ENCODE measurements around the gene REV3L. TPM values are rescaled to one million over a fixed set of nuclear protein-coding genes. Genes with fewer than 3 reads are reported as not detected.

REV3L gene
- polyA plus RNA-seq, 2 donors: 5.2 to 6.0 TPM

DNA sequence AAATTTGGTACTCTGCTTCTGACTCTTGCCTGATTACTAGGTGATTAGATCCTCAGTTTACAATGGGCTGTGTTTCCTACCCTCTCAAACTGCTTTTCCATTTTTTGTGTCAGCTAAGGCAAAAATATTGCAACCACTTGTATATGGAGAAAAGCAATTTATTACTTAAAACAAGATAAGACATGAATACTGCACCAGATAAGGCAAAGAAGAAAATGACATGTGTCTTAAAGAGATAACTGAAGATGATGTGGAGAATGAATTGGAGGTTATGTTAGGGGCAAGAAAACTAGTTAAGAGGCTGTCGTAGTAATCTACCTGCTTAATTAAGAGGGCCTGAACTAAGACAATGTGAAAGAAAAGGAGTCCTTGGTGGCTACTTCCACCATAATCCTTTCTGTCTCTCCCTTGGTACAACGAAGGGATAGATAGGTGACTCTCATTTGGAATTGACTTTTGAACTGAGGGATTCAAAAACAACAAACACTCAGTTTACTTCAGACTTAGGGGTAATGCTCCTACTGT, 16.3 kb upstream of the REV3L start:
- 94 to 95% methylated on average over 2 of the region's 2 CpGs for WGBS, 2 donors
- H3K27me3 ChIP-seq (ENCODE audit: control insufficient read depth in 1 of 2, insufficient read depth in 2 of 2, low read length in 2 of 2): no peaks in the 10 kb centered on the region
- H3K27ac ChIP-seq (ENCODE audit: low read depth in 2 of 2, low read length in 1 of 2): no peak overlapping the region
- H3K36me3 ChIP-seq (ENCODE audit: control insufficient read depth in 2 of 2, insufficient read depth in 2 of 2, low read length in 1 of 2): no peaks in the 10 kb centered on the region
- H3K9me3 ChIP-seq (ENCODE audit: control insufficient read depth in 2 of 2, insufficient read depth in 1 of 2, low read depth in 1 of 2, low read length in 1 of 2): no peaks in the 10 kb centered on the region
- H3K4me3 ChIP-seq (ENCODE audit: low read depth in 1 of 2, low read length in 2 of 2): no peak overlapping the region
- H3K4me1 ChIP-seq (ENCODE audit: control insufficient read depth in 2 of 2, insufficient read depth in 2 of 2, low read length in 1 of 2): no peaks in the 10 kb centered on the region

DNA sequence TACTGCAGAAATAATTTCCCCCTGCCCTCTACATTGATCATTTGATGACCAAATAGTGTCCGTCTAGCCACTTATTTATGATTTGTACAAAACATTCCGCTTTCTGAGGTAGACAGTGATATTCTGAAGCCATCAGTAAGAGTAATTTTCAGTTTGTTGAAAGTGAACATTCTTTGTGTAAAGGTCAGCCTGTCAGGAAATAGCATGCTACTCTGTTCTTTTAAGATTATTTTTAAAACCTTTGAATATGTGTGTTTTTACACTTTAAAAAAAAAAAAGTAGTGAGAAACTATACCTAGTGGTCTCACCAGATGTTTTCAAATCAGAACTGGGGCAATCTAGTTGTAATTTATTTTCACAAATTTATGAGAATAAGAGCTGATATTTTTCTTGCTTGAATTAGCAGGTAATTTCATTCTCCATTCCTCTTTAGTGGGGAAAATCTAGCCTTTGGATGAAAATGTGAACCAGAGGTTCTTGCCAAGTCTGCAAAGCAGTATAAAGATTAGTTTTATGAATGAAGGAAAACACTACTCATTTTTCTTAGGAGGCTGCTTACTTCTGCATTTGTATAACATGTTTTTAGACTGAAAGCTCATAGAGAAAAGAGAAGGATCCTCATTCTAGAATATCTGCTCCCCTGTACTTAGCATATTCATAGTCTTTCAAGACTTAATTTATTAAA, 12.1 kb upstream of the REV3L start:
- no peak overlapping the region for H3K4me3 ChIP-seq (ENCODE audit: low read depth in 1 of 2, low read length in 2 of 2)
- no peaks in the 10 kb centered on the region for H3K36me3 ChIP-seq (ENCODE audit: control insufficient read depth in 2 of 2, insufficient read depth in 2 of 2, low read length in 1 of 2)
- H3K27ac ChIP-seq (ENCODE audit: low read depth in 2 of 2, low read length in 1 of 2): no peak overlapping the region
- H3K27me3 ChIP-seq (ENCODE audit: control insufficient read depth in 1 of 2, insufficient read depth in 2 of 2, low read length in 2 of 2): no peaks in the 10 kb centered on the region
- no peaks in the 10 kb centered on the region for H3K4me1 ChIP-seq (ENCODE audit: control insufficient read depth in 2 of 2, insufficient read depth in 2 of 2, low read length in 1 of 2)
- H3K9me3 ChIP-seq (ENCODE audit: control insufficient read depth in 2 of 2, insufficient read depth in 1 of 2, low read depth in 1 of 2, low read length in 1 of 2): no peaks in the 10 kb centered on the region
- WGBS, 2 donors: 92% methylated on average over 2 of the region's 2 CpGs

DNA sequence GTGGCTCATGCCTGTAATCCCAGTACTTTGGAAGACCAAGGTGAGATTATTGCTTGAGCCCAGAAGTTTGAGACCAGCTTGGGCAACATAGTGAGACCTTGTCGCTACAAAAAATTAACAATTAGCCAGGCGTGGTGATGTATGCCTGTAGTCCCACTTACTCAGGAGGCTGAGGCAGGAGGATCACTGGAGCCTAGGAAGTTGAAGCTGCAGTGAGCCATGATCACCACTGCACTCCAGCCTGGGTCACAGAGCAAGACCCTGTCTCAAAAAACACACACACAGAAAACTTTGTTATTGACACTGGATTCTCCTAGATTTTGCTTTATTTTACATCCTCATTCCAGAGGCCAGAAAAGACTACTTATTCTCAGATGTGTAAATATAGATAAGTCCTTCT, 9.5 kb upstream of the REV3L start:
- Histone ChIP-seq H3K27ac (ENCODE audit: low read depth in 2 of 2, low read length in 1 of 2) (no peak overlapping the region), H3K4me3 (ENCODE audit: low read depth in 1 of 2, low read length in 2 of 2) (no peak overlapping the region), H3K9me3 (ENCODE audit: control insufficient read depth in 2 of 2, insufficient read depth in 1 of 2, low read depth in 1 of 2, low read length in 1 of 2) (no peaks in the 10 kb centered on the region), H3K36me3 (ENCODE audit: control insufficient read depth in 2 of 2, insufficient read depth in 2 of 2, low read length in 1 of 2) (no peaks in the 10 kb centered on the region), H3K27me3 (ENCODE audit: control insufficient read depth in 1 of 2, insufficient read depth in 2 of 2, low read length in 2 of 2) (no peaks in the 10 kb centered on the region), H3K4me1 (ENCODE audit: control insufficient read depth in 2 of 2, insufficient read depth in 2 of 2, low read length in 1 of 2) (no peaks in the 10 kb centered on the region)
- WGBS, 2 donors: 95% methylated on average over 2 of the region's 2 CpGs

DNA sequence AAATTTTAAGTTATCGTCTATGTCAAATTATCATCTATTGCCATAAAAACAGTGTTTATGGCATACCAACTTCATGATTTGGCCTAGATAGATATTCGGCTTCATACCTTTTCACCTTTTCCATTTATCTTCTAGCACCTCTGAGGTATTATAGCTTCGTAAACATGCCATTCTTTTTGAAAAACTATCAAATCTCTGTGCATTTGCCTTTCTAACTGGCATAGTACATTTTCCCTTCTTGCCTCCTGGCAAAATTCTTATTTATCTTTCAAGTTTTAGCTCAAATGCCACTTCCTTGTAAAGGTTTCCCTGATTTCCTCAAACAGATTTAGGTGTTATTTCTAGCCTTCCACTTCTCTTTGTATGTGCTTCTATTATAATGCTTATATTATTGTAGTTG, 7.0 kb upstream of the REV3L start:
- H3K36me3 ChIP-seq (ENCODE audit: control insufficient read depth in 2 of 2, insufficient read depth in 2 of 2, low read length in 1 of 2): no peaks in the 10 kb centered on the region
- H3K4me1 ChIP-seq (ENCODE audit: control insufficient read depth in 2 of 2, insufficient read depth in 2 of 2, low read length in 1 of 2): no peaks in the 10 kb centered on the region
- H3K9me3 ChIP-seq (ENCODE audit: control insufficient read depth in 2 of 2, insufficient read depth in 1 of 2, low read depth in 1 of 2, low read length in 1 of 2): no peaks in the 10 kb centered on the region
- H3K27me3 ChIP-seq (ENCODE audit: control insufficient read depth in 1 of 2, insufficient read depth in 2 of 2, low read length in 2 of 2): no peaks in the 10 kb centered on the region
- no peak overlapping the region for H3K4me3 ChIP-seq (ENCODE audit: low read depth in 1 of 2, low read length in 2 of 2)
- 88 to 91% methylated on average over 3 of the region's 3 CpGs for WGBS, 2 donors
- no peak overlapping the region for H3K27ac ChIP-seq (ENCODE audit: low read depth in 2 of 2, low read length in 1 of 2)

DNA sequence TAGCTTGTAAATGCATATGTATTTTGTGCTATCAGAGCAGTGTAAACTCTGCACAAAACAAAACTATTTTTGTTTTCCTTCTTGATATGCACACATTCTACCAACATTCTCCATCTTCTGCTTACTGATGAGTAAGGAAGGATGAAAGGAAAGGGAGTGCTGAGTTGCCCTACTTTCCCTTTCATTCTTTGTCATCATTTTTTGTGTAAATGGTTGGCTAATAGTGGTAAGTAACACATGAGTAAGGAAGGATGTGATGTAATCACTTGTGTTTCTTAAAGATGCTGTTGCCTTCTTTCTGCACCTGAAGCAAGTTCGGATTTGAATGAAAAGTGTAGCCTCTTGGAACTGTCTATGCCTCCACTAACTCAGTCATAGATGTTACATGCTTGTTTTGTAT, 4.6 kb upstream of the REV3L start:
- H3K9me3 ChIP-seq (ENCODE audit: control insufficient read depth in 2 of 2, insufficient read depth in 1 of 2, low read depth in 1 of 2, low read length in 1 of 2): no peaks in the 10 kb centered on the region
- 60 to 74% methylated on average over 1 of the region's 1 CpG for whole genome bisulfite sequencing, 2 donors
- H3K27ac ChIP-seq (ENCODE audit: low read depth in 2 of 2, low read length in 1 of 2): no peak overlapping the region
- no peak overlapping the region for H3K4me3 ChIP-seq (ENCODE audit: low read depth in 1 of 2, low read length in 2 of 2)
- H3K27me3 ChIP-seq (ENCODE audit: control insufficient read depth in 1 of 2, insufficient read depth in 2 of 2, low read length in 2 of 2): no peaks in the 10 kb centered on the region
- no peaks in the 10 kb centered on the region for H3K36me3 ChIP-seq (ENCODE audit: control insufficient read depth in 2 of 2, insufficient read depth in 2 of 2, low read length in 1 of 2)
- no peaks in the 10 kb centered on the region for H3K4me1 ChIP-seq (ENCODE audit: control insufficient read depth in 2 of 2, insufficient read depth in 2 of 2, low read length in 1 of 2)

DNA sequence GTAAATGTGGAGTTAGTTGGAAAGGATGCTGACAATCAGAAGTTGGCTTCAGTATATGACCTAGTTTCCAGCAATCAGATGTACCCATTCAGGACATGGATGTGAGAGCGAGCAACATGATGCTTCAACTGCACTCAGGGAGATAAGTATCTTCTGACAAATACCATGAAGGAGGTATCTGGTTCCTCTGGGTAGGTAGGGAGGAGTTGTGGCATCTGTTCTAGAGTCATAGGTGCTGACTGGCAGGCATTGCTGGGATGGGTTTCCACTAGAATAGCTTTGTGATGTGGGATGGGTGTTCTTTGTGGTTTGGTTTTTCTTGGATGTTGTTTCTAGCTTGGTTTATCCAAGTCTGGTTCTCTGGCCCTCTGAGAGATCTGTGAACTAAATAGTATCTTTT, 3.9 kb upstream of the REV3L start:
- H3K4me3 ChIP-seq (ENCODE audit: low read depth in 1 of 2, low read length in 2 of 2): no peak overlapping the region
- no peaks in the 10 kb centered on the region for H3K36me3 ChIP-seq (ENCODE audit: control insufficient read depth in 2 of 2, insufficient read depth in 2 of 2, low read length in 1 of 2)
- no peaks in the 10 kb centered on the region for H3K9me3 ChIP-seq (ENCODE audit: control insufficient read depth in 2 of 2, insufficient read depth in 1 of 2, low read depth in 1 of 2, low read length in 1 of 2)
- no peak overlapping the region for H3K27ac ChIP-seq (ENCODE audit: low read depth in 2 of 2, low read length in 1 of 2)
- WGBS, 2 donors: 89 to 96% methylated on average over 1 of the region's 1 CpG
- H3K27me3 ChIP-seq (ENCODE audit: control insufficient read depth in 1 of 2, insufficient read depth in 2 of 2, low read length in 2 of 2): no peaks in the 10 kb centered on the region
- no peaks in the 10 kb centered on the region for H3K4me1 ChIP-seq (ENCODE audit: control insufficient read depth in 2 of 2, insufficient read depth in 2 of 2, low read length in 1 of 2)

DNA sequence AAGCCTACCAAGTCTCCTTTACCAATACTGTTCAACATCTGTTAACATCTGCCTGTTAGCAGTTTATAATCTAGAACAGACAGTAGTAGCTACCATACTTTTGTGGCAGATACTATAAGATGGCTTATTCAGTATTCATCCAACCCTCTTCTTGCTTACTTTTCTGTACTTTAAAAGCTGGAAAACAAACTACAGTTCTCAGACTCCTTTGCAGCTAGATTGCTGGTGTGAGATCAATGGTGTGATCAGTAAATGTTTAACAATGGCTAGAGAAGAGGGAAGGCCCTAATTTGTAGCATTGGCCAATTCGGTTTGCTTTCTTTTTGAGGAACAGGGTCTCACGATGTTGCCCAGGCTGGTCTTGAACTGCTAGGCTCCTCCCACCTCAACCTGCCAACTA, 3.5 kb upstream of the REV3L start:
- Histone ChIP-seq H3K4me3 (ENCODE audit: low read depth in 1 of 2, low read length in 2 of 2) (no peak overlapping the region), H3K27me3 (ENCODE audit: control insufficient read depth in 1 of 2, insufficient read depth in 2 of 2, low read length in 2 of 2) (no peaks in the 10 kb centered on the region), H3K36me3 (ENCODE audit: control insufficient read depth in 2 of 2, insufficient read depth in 2 of 2, low read length in 1 of 2) (no peaks in the 10 kb centered on the region), H3K9me3 (ENCODE audit: control insufficient read depth in 2 of 2, insufficient read depth in 1 of 2, low read depth in 1 of 2, low read length in 1 of 2) (no peaks in the 10 kb centered on the region), H3K27ac (ENCODE audit: low read depth in 2 of 2, low read length in 1 of 2) (peak overlapping the region in 1 of 2 donors; percentile 35), H3K4me1 (ENCODE audit: control insufficient read depth in 2 of 2, insufficient read depth in 2 of 2, low read length in 1 of 2) (no peaks in the 10 kb centered on the region)
- WGBS, 2 donors: 91 to 93% methylated on average over 2 of the region's 2 CpGs

DNA sequence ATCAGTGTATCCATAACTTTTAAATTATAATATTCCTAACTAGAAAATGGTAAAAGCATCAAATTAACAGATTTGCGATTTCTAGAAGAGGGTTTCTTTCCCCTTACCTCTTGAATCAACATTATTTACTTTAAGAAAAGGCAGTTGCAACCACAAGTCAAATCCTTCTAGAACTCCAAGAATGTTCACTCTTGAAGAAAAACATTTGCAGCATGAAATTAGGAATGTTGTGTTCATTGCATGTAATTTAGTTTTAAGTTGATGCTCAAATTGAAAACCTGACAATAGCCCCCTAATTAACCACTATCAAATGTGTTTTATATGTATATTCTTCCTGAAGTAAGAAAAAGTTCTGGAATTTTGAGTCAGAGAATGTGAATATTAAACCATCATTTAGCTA, 2.3 kb upstream of the REV3L start:
- Histone ChIP-seq H3K4me1 (ENCODE audit: control insufficient read depth in 2 of 2, insufficient read depth in 2 of 2, low read length in 1 of 2) (no peaks in the 10 kb centered on the region), H3K36me3 (ENCODE audit: control insufficient read depth in 2 of 2, insufficient read depth in 2 of 2, low read length in 1 of 2) (no peaks in the 10 kb centered on the region), H3K9me3 (ENCODE audit: control insufficient read depth in 2 of 2, insufficient read depth in 1 of 2, low read depth in 1 of 2, low read length in 1 of 2) (no peaks in the 10 kb centered on the region), H3K27ac (ENCODE audit: low read depth in 2 of 2, low read length in 1 of 2) (no peak overlapping the region), H3K4me3 (ENCODE audit: low read depth in 1 of 2, low read length in 2 of 2) (no peak overlapping the region), H3K27me3 (ENCODE audit: control insufficient read depth in 1 of 2, insufficient read depth in 2 of 2, low read length in 2 of 2) (no peaks in the 10 kb centered on the region)
- WGBS, 2 donors: 74 to 82% methylated on average over 1 of the region's 1 CpG

DNA sequence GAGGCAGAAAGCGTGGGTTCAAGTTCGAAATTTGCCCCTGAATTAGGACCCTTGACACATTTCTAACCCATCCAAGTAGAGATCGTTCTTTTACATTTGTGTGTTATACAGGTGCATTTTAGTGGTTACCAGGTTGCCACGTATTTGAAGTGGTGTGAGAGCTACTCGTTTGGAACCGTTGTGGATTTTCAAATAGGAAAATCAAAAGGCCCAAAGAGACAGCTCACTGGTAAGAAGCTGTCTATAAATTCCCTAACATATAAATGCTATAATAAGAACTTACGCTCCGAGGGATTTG, 1.6 kb upstream of the REV3L start:
- no peaks in the 10 kb centered on the region for H3K4me1 ChIP-seq (ENCODE audit: control insufficient read depth in 2 of 2, insufficient read depth in 2 of 2, low read length in 1 of 2)

More for the DNA sequence above, 1.6 kb upstream of the REV3L start:
- 16 to 21% methylated on average over 8 of the region's 8 CpGs for WGBS, 2 donors
- Histone ChIP-seq H3K4me3 (ENCODE audit: low read depth in 1 of 2, low read length in 2 of 2) (peak overlapping the region in 1 of 2 donors; percentile 94), H3K27ac (ENCODE audit: low read depth in 2 of 2, low read length in 1 of 2) (peak overlapping the region; percentile 93 to 98), H3K36me3 (ENCODE audit: control insufficient read depth in 2 of 2, insufficient read depth in 2 of 2, low read length in 1 of 2) (no peaks in the 10 kb centered on the region), H3K9me3 (ENCODE audit: control insufficient read depth in 2 of 2, insufficient read depth in 1 of 2, low read depth in 1 of 2, low read length in 1 of 2) (no peaks in the 10 kb centered on the region), H3K27me3 (ENCODE audit: control insufficient read depth in 1 of 2, insufficient read depth in 2 of 2, low read length in 2 of 2) (no peaks in the 10 kb centered on the region)

All from esophagus (tissue), 2 donors.